Panc1 (cell line): ENCODE data around the gene MYBPC3.

Experiments used
- CTCF ChIP-seq: fragments of 450-650 bp; IDR thresholded peaks from 2 replicates; pipeline ENCODE4 v1.5.1; 2017; ENCODE audit warnings: mild to moderate bottlenecking
- POLR2AphosphoS5 ChIP-seq: IDR thresholded peaks from 2 replicates; pipeline ENCODE4 v1.6.1; 2012; ENCODE audit warnings: mild to moderate bottlenecking, low read depth, low read length, moderate library complexity
- REST ChIP-seq, 2 experiments: IDR thresholded peaks; 2 replicates each; pipeline ENCODE4 v1.6.1; 2011 to 2012; ENCODE audit warnings: low read depth in 2 of 2, control low read depth in 1 of 2, low read length in 1 of 2, mild to moderate bottlenecking in 1 of 2, moderate library complexity in 1 of 2; ENCODE audit not compliant: insufficient read depth in 1 of 2
- SIN3A ChIP-seq: IDR thresholded peaks from 2 replicates; pipeline ENCODE4 v1.6.1; 2012; ENCODE audit warnings: low read depth, mild to moderate bottlenecking, low read length, moderate library complexity, borderline replicate concordance; ENCODE audit not compliant: insufficient read depth

GRCh38 chr11:47400768-47401279 is 48.3 kb upstream of the MYBPC3 start:
- TF ChIP-seq SIN3A, result no peak
- TF ChIP-seq REST (IDR thresholded peaks at IDR 0.05; ENCODE audit: insufficient read depth in 1 of 2, low read depth in 2 of 2, low read length in 1 of 2), result no peak
- TF ChIP-seq CTCF, result no peak
- TF ChIP-seq POLR2AphosphoS5, result no peak
